Fibroblast of gingiva (primary cell): ENCODE measurements around the gene MALL.
"Not testable (repeated sequence)": the region's sequence is repeated elsewhere in the genome, so short reads cannot be mapped to it uniquely, and the experiment has no call there.

Experiments
- DNase-seq: peaks from one replicate; pipeline ENCODE4 v3.0.0-alpha.2; 2011; ENCODE audit warnings: low read depth

Gene MALL

GRCh38 chr2:110115291-110116032 is at the start of gene MALL:
TSS of gene MALL (minus strand) at chr2:110115822. CDS start at chr2:110115792, 30 bp downstream.
- DNase-seq, result no peak

DNA sequence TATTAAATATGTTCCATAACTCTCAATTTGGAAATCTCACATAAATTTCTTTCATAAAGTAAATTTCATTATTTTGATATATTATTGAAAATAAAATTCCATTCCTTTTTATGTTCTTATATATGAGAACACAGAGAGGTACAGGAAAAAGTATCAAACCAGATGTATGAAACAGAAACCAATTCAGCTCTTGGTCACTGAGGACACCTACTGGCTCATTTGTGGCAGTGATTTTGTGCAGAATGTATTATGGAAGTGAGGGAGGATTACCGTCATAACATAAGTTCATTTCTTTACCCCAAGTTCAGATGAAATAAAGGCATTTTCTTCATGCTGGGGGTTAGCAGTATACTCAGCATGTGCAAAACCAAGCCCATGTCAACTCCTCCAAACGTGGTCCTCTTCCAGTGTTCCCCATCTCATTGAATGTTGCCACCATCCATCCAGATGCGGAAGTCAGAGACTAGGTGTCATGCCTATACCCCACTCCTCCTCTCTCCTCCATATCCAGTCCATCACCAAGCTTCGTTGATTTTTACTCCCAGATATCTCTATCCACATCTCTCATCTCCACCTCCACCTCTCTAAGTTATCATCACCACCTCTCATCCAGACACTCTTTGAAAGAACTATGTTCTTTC is 41.7 kb upstream of the MALL start:
- peak; percentile 60 for DNase-seq

DNA sequence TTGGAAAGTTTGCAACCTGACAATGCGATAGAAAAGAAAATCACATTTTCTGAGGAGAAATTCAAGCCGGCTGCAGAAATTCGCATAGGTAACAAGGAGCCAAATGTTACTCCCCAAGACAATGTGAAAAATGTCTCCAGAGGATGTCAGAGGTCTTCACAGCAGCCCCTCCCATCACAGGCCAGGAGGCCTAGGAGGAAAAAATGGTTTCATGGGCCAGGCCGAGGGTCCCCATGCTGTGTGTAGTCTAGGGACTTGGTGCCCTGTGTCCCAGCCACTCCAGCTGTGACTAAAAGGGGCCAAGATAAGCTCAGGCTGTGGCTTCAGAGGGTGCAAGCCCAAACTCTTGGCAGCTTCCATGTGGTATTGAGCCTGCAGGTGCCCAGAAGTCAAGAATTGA is 39.2 kb upstream of the MALL start:
- DNase-seq, result not testable (repeated sequence)

GRCh38 chr2:110154188-110154587 is 38.6 kb upstream of the MALL start:
- DNase-seq, result not testable (repeated sequence)

DNA sequence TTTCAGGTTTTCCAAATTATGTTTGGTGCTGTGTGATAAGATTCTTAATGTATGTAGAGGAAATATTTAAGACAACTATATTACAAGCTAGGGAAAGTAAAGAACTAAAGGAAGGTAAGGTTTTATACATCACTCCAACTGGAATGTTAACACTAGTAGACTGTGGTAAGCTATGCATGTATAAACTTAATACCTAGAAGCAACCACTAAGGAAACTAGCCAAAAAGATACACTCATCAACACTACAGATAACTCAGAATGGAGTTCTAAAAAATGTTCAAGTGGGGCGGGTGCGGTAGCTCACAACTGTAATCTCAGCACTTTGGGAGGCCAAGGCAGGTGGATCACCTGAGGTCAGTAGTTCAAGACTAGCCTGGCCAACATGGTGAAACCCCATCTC is 37.8 kb upstream of the MALL start:
- no peak for DNase-seq

GRCh38 chr2:110152943-110153342 is 37.3 kb upstream of the MALL start:
- no peak for DNase-seq

DNA sequence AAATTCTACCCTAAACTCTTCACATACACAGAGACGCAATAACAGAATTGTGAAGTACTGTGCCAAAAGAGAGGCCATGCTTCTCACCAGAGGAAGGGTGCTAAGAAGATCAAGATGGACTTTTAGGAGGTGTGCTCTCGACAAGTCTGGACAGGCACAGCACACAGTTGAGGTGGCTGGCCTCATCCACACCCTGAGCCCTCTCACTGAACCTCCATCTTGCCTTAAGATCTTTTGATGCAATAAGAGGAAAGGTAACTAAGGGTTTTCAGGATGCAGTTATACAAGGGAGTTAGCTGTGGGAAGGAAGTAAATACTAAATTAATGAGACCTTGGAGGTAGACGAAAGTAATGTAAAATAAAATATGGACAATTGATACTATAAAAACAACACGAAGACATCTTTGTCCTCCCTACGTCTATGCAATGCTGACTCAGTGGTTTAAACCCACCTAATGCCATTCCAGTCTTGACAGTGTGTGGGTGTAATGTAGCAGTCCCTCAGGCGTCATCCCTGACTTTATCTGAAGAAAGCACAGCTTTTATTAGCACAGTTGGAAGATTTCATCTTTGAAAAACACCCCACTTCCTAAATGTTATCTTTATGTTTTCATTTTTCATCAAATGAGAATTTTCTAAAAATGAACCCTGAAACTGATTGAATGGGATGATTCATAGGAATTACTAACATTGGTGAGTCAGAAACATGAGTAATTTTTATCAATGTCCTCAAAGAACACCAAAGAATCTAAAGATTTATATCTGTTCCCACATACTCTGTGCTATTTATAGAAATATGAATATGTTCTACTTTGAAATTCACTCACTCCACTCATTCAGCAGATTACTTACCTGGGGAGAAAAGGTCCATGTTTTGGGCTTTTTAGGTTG is 34.0 kb upstream of the MALL start:
- peak; percentile 8 for DNase-seq

- no peak for DNase-seq
Measured at GRCh38 chr2:110146945-110147332, 31.3 kb upstream of the MALL start.

GRCh38 chr2:110146183-110146944 is 30.7 kb upstream of the MALL start:
- DNase-seq, result no peak

- DNase-seq, result no peak
Measured at GRCh38 chr2:110143982-110144381, 28.4 kb upstream of the MALL start.

- no peak for DNase-seq
Measured at GRCh38 chr2:110140401-110140800, 24.8 kb upstream of the MALL start.

- no peak for DNase-seq
Measured at GRCh38 chr2:110134025-110134424, 18.4 kb upstream of the MALL start.

DNA sequence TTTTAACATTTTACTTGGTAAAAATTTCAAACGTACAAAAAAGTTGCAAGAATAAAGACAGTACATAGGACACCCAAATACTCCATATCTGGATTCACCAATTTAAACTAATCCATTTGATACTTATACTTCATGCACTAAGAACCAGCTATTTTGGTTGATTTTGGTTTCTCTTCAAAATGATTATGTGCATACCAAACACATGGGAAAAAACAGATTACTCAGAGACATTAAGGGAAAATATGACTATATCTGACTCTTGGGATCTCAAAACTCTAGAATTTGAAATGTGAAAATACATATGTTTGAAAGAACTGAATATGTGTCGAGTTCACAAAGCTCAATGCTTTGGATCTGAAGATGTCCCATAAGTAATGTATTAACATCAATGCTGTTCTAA is 15.5 kb upstream of the MALL start:
- DNase-seq, result no peak

DNA sequence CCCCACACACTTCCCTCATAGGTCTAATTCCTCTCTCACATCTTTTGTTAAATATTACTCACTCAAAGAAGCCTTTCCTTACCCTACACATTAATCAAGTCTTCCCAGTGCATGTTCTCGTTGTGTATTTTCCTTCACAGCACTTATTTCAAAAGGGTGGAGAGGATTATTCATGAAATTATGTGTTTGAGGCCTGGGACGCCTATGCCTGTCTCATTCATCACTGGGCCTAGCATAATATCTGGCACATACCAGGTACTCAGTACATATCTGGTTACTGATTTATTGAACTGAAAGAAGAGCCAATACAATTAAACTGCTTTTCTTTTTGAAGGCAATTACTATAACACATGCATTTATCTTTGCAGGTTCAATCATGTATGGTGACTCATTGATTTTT is 15.1 kb upstream of the MALL start:
- DNase-seq, result no peak

DNA sequence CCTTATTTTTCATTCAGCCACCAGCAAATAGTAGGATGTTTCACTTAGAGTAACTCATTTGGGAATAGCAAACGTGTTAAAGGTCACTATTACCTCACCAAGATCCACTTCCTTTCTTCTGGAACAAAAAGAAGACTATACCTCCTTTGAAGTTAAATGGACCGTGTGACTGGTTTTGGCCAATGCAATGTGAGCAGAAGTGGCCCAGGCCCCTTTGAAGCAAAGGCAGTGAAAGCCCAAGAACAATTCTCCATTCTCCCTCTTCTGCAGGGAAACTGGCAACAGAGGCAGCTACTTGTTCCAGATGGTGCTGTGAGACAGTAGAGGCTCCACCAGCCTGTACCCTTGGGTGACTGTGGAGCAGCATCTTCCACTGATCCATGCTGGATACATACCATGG is 11.3 kb upstream of the MALL start:
- no peak for DNase-seq

- DNase-seq, result no peak
Measured at GRCh38 chr2:110126086-110126773, 10.6 kb upstream of the MALL start.

GRCh38 chr2:110124939-110125691 is 9.5 kb upstream of the MALL start:
- DNase-seq, result peak; percentile 46

- no peak for DNase-seq
Measured at GRCh38 chr2:110124038-110124825, 8.6 kb upstream of the MALL start.

GRCh38 chr2:110121592-110121991 is 6.0 kb upstream of the MALL start:
- no peak for DNase-seq

DNA sequence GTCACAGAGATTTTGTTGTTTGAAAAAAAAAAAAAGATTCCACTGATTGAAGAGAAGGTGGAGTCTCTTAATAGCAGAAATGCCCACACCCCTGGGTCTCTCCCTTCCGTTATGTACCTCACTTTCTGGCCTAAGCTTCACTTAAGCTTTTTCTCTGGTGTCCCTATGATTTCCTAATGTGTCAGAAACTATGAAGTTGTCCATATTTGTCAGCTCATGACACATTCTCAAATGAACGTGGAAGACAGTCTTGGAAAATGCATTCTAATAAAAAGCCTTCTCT is 5.4 kb upstream of the MALL start:
- no peak for DNase-seq
